ENCODE data around the gene PREX1.
"Not testable (repeated sequence)": the region's sequence is repeated elsewhere in the genome, so short reads cannot be mapped to it uniquely, and the experiment has no call there.

The PREX1 gene

DNA sequence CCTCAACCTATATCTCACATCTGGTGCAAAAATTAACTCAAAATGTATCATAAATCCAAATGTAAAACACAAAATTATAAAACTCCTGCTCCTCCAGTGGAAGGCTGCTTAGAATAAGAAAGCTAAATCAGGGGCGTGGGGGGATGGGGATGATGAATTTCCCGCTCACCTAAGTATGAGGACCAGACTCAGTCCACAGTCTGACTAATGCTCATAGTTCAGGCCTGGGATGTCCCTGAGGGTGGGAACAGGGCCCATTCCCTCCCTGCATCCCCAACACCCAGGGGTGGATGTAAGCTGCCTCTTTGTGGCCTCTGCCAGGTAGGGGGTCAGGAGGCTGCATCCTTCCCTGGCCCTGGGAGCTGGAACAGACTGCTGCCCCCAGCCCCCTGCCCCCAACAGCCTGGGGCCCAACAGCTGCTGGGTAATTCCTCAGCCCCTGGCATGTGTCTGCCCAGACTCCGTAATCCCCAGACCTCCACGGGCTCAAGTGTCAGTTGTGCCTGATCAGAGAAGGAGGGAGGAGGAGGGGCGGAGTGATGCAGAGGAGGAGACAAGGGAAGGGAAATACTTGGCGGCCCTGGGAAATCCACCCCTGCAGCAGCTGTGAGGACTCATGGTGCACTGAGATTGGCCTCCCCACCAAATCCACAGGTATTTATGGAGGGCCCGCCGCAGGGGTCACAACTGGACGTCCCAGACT is 224.5 kb downstream of the PREX1 start:
- Histone ChIP-seq H3K4me3 (replicated peaks; ENCODE audit: low read depth, low read length) (no peak overlapping the region), H3K36me3 (ENCODE audit: control insufficient read depth, insufficient read depth, low read length) (no peaks in the 10 kb centered on the region), H3K27me3 (replicated peaks; ENCODE audit: control insufficient read depth, insufficient read depth, low read length) (no peaks in the 10 kb centered on the region; the same call in 1 of the 2 replicates)
- no peak for DNase-seq (ENCODE audit: extremely low read depth, insufficient read length)
- TF ChIP-seq, protein P1, sequence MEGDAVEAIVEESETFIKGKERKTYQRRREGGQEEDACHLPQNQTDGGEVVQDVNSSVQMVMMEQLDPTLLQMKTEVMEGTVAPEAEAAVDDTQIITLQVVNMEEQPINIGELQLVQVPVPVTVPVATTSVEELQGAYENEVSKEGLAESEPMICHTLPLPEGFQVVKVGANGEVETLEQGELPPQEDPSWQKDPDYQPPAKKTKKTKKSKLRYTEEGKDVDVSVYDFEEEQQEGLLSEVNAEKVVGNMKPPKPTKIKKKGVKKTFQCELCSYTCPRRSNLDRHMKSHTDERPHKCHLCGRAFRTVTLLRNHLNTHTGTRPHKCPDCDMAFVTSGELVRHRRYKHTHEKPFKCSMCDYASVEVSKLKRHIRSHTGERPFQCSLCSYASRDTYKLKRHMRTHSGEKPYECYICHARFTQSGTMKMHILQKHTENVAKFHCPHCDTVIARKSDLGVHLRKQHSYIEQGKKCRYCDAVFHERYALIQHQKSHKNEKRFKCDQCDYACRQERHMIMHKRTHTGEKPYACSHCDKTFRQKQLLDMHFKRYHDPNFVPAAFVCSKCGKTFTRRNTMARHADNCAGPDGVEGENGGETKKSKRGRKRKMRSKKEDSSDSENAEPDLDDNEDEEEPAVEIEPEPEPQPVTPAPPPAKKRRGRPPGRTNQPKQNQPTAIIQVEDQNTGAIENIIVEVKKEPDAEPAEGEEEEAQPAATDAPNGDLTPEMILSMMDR (IDR thresholded peaks at IDR 0.05; ENCODE audit: insufficient read depth, low read length, poor library complexity, severe bottlenecking), result no peak

DNA sequence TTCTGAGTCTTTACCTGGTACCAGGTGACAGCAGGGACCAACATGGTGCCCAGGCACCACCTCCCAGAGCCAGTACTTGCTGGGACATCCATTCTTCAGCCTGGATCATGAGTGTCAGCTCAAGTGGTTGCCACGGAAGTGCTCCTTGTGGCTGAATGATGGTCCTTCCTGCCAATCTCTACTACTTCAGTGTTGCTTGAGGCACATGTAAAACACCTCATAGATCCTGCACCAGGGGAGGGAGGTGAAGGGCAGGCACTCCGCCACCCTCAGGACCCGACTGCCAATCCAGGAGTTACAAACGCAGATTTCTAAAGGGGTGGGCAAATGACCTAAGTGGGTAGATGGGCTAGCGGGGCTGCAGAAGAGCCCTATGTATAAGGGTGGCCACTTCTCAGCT is 226.0 kb downstream of the PREX1 start:
- Histone ChIP-seq H3K4me3 (replicated peaks; ENCODE audit: low read depth, low read length) (no peak overlapping the region), H3K27me3 (replicated peaks; ENCODE audit: control insufficient read depth, insufficient read depth, low read length) (no peaks in the 10 kb centered on the region; the same call in 1 of the 2 replicates), H3K36me3 (ENCODE audit: control insufficient read depth, insufficient read depth, low read length) (no peaks in the 10 kb centered on the region)
- TF ChIP-seq, protein P1 (IDR thresholded peaks at IDR 0.05; ENCODE audit: insufficient read depth, low read length, poor library complexity, severe bottlenecking), result no peak
- no peak for DNase-seq (ENCODE audit: extremely low read depth, insufficient read length)

DNA sequence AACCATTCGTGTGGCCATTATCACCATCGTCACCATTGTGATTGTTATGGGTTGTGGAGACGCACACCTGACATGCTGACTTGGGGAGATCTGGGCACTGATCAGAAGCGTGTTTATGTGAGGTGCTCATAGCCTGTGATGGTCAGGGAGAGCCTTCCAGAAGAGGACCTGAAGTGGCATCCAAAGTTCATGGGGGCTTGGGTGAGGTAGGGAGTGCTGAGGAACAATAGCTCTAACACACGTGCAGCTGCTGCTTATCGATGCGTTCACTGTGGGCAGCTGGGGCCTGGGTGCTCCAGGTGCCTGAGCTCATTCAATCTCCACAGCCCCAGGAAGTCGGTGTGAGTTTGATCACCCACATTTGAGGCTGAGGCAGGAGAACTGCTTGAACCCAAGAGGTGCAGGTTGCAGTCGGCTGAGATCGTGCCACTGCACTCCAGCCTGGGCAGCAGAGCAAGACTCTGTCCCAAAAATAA is 227.3 kb downstream of the PREX1 start:
- TF ChIP-seq, protein P1 (IDR thresholded peaks at IDR 0.05; ENCODE audit: insufficient read depth, low read length, poor library complexity, severe bottlenecking), result no peak
- Histone ChIP-seq H3K36me3 (ENCODE audit: control insufficient read depth, insufficient read depth, low read length) (no peaks in the 10 kb centered on the region), H3K4me3 (replicated peaks; ENCODE audit: low read depth, low read length) (no peak overlapping the region), H3K27me3 (replicated peaks; ENCODE audit: control insufficient read depth, insufficient read depth, low read length) (no peaks in the 10 kb centered on the region; the same call in 1 of the 2 replicates)
- DNase-seq (ENCODE audit: extremely low read depth, insufficient read length), result no peak

DNA sequence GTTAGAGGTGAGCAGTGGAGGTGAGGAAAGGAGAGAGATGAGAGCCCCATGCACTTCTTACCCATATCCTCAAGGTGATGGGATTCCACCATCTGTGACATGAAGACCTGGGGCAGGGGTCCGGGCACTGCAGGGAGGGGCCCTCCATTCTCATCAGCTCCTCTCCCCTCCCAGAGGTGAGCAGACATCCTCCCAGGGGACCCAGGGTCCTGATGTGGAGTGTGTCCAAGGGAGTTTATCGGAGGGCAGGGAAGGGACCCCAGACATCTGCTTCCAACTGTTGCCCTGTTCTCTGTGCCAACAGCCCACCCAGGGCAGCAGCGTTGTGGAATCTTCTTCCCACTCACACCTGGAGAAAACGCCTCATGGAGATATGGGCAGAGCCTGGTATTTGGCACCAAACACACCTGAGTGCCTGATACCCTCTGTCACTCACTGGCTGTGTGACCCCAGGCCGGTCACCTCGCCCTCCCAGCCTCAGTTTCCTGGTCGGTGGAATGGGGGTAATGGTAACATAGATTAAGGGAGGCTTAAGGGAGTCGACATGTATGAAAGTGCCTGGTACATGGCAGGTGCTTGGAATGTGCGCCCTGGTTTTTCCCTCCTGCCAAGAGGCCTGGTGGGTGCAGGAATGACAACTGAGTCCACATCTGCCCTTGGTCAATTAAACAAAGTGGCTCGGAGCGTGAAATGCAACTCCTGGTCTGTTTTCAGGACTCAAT is 227.9 kb downstream of the PREX1 start:
- DNase-seq (ENCODE audit: extremely low read depth, insufficient read length), result no peak
- H3K36me3 ChIP-seq (ENCODE audit: control insufficient read depth, insufficient read depth, low read length), result no peaks in the 10 kb centered on the region
- H3K27me3 ChIP-seq (replicated peaks; ENCODE audit: control insufficient read depth, insufficient read depth, low read length), result no peaks in the 10 kb centered on the region; the same call in 1 of the 2 replicates
- TF ChIP-seq, protein P1 (IDR thresholded peaks at IDR 0.05; ENCODE audit: insufficient read depth, low read length, poor library complexity, severe bottlenecking), result no peak
- H3K4me3 ChIP-seq (replicated peaks; ENCODE audit: low read depth, low read length), result no peak overlapping the region

DNA sequence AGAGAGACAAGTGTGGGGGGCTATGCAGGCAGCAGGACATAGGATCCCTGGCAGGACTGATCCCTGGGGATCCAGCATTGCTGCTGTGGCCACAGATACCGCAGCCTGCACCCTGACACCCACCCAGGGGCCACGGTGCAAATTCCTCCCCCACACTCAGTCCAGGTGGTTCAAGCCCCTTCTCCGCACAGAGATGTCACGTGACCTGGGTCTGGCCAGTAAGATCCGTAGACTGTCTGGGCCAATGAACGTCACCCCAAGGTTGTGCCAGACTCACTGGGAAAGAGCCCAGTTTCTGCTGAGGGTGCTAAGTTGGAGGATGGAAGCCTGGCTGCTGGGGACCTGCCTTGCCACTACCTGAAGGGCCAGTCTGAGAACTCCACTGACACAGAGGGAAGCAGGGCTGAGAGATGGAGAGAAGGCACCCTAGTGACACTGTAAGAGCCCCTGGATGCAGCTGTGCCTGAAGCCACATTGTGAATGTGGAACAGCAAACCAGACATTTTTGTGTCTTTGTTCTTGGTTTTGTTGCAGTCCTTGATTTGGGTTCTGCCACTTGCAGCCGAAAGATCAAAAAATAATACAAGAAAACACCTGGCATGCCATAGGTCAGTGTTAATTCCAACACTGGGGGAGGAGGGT is 228.6 kb downstream of the PREX1 start:
- Histone ChIP-seq H3K4me3 (replicated peaks; ENCODE audit: low read depth, low read length) (no peak overlapping the region), H3K36me3 (ENCODE audit: control insufficient read depth, insufficient read depth, low read length) (no peaks in the 10 kb centered on the region), H3K27me3 (replicated peaks; ENCODE audit: control insufficient read depth, insufficient read depth, low read length) (no peaks in the 10 kb centered on the region; the same call in none of the 2 replicates)
- no peak for DNase-seq (ENCODE audit: extremely low read depth, insufficient read length)
- TF ChIP-seq, protein P1 (IDR thresholded peaks at IDR 0.05; ENCODE audit: insufficient read depth, low read length, poor library complexity, severe bottlenecking), result no peak

DNA sequence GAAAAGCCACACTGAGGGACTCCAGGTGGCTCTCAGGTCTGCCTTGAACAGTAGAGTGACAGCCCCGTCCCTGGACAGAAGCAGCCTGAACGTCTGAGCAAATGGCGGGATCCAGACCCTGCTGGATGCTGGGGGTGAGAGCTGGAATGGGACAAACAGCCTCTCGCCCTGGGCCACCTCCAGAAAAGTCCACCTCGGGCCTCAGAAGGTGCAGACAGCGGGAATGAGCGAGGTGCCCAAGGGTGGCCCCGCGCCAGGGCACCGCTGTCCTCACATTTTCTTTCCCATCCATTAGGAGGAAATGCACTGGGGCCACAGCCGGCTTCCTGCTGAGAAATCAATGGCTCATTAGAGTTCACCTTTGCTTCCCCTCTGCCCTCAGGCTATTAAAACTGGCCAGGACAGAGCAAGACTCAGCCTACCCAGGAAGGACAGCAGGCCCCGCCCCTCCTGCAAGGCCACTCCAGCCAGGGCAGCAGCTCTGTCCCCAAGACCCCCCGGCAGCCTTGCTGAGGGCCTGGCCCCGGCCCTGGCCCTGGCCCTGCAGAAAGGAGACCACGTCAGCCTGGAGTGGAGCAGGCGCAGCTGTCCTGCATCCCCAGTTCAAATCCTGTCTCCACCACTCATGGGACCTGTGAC is 229.4 kb downstream of the PREX1 start:
- not testable (repeated sequence) for DNase-seq (ENCODE audit: extremely low read depth, insufficient read length); H3K4me3 ChIP-seq (replicated peaks; ENCODE audit: low read depth, low read length); H3K36me3 ChIP-seq (ENCODE audit: control insufficient read depth, insufficient read depth, low read length); H3K27me3 ChIP-seq (replicated peaks; ENCODE audit: control insufficient read depth, insufficient read depth, low read length)
